HEK293T (cell line): ENCODE data around the gene BCAR1.

Experiments
- CTCF ChIA-PET: fragments of 350-600 bp; formaldehyde crosslinking; extraction: SDS; loops from one replicate; lab custom pipeline; 2021; ENCODE audit warnings: antibody characterized with exemption, inconsistent platforms; lab: Yijun Ruan, JAX
- POLR2A ChIA-PET: fragments of 350-600 bp; formaldehyde crosslinking; extraction: SDS; loops from one replicate; lab custom pipeline; 2020; ENCODE audit warnings: antibody characterized with exemption, inconsistent platforms; lab: Yijun Ruan, JAX
- DNase-seq: peaks from one replicate; pipeline ENCODE4 v3.0.0; 2012; ENCODE audit warnings: mixed read lengths; ENCODE audit errors: extremely low spot score
- ARNT ChIP-seq: fragments of 450-650 bp; IDR thresholded peaks from 2 replicates; pipeline ENCODE4 v1.6.1; 2017; ENCODE audit warnings: mild to moderate bottlenecking
- BHLHE40 ChIP-seq: fragments of 450-650 bp; IDR thresholded peaks from 2 replicates; pipeline ENCODE4 v1.6.1; 2016; ENCODE audit warnings: mild to moderate bottlenecking, moderate library complexity, borderline replicate concordance
- CTBP1 ChIP-seq: fragments of 450-650 bp; IDR thresholded peaks from 2 replicates; pipeline ENCODE4 v1.6.1; 2016; ENCODE audit warnings: borderline replicate concordance
- ELF4 ChIP-seq: fragments of 450-650 bp; IDR thresholded peaks from 2 replicates; pipeline ENCODE4 v1.6.1; 2017; ENCODE audit warnings: antibody characterized with exemption
- FOXA1 ChIP-seq: fragments of 450-650 bp; IDR thresholded peaks from 2 replicates; pipeline ENCODE4 v1.6.1; 2016; ENCODE audit warnings: mild to moderate bottlenecking
- FOXK2 ChIP-seq: fragments of 450-650 bp; IDR thresholded peaks from 2 replicates; pipeline ENCODE4 v1.6.1; 2016; ENCODE audit warnings: mild to moderate bottlenecking
- FOXM1 ChIP-seq: fragments of 450-650 bp; IDR thresholded peaks from 2 replicates; pipeline ENCODE4 v1.6.1; 2017; ENCODE audit warnings: mild to moderate bottlenecking, borderline replicate concordance
- HDGF ChIP-seq: fragments of 450-650 bp; IDR thresholded peaks from 2 replicates; pipeline ENCODE4 v1.6.1; 2017; ENCODE audit warnings: antibody characterized with exemption, borderline replicate concordance
- L3MBTL2 ChIP-seq: fragments of 450-650 bp; conservative IDR thresholded peaks from 2 replicates; pipeline ENCODE4 v1.6.1; 2016; ENCODE audit warnings: mild to moderate bottlenecking
- LEF1 ChIP-seq: fragments of 450-650 bp; IDR thresholded peaks from 2 replicates; pipeline ENCODE4 v1.6.1; 2017; ENCODE audit warnings: mild to moderate bottlenecking, borderline replicate concordance
- NFRKB ChIP-seq: fragments of 450-650 bp; IDR thresholded peaks from 2 replicates; pipeline ENCODE4 v1.6.1; 2016; ENCODE audit warnings: mild to moderate bottlenecking, moderate library complexity
- PKNOX1 ChIP-seq: fragments of 450-650 bp; IDR thresholded peaks from 2 replicates; pipeline ENCODE4 v1.6.1; 2016
- SP1 ChIP-seq: fragments of 450-650 bp; IDR thresholded peaks from 2 replicates; pipeline ENCODE4 v1.6.1; 2017
- SUZ12 ChIP-seq: fragments of 450-650 bp; IDR thresholded peaks from 2 replicates; pipeline ENCODE4 v1.6.1; 2016; ENCODE audit warnings: mild to moderate bottlenecking
- TARDBP ChIP-seq: fragments of 450-650 bp; IDR thresholded peaks from 2 replicates; pipeline ENCODE4 v1.6.1; 2016
- ZNF384 ChIP-seq: fragments of 450-650 bp; IDR thresholded peaks from 2 replicates; pipeline ENCODE4 v1.6.1; 2016

BCAR1 gene

GRCh38 chr16:75238853-75239541 lies 12.4 kb downstream of the BCAR1 start:
- POLR2A ChIA-PET: no interaction called here
- DNase-seq: no peak
- CTCF ChIA-PET: interaction anchor here (1.1 kb wide), 1 partner anchor 146 kb away, joined by 3 read pairs; no protein-coding TSS in a partner anchor
- TF ChIP-seq FOXM1 (no peak), ZNF384 (no peak), L3MBTL2 (no peak), FOXA1 (no peak), PKNOX1 (no peak), FOXK2 (no peak), SUZ12 (no peak), CTBP1 (no peak), NFRKB (no peak), ELF4 (no peak), TARDBP (no peak), SP1 (no peak), BHLHE40 (no peak), ARNT (no peak), HDGF (no peak), LEF1 (no peak)

GRCh38 chr16:75238132-75238852 lies 13.1 kb downstream of the BCAR1 start:
- POLR2A ChIA-PET: no interaction called here
- DNase-seq: no peak
- TF ChIP-seq ELF4 (no peak), CTBP1 (no peak), SP1 (no peak), NFRKB (no peak), HDGF (no peak), SUZ12 (no peak), FOXA1 (no peak), BHLHE40 (no peak), FOXM1 (no peak), LEF1 (no peak), ARNT (no peak), PKNOX1 (no peak), FOXK2 (no peak), L3MBTL2 (no peak), ZNF384 (no peak), TARDBP (no peak)
- CTCF ChIA-PET: interaction anchor here (0.6 to 1.1 kb wide), 2 partner anchors 142 to 147 kb away, joined by 3 to 4 read pairs; no protein-coding TSS in a partner anchor

- DNase-seq: no peak
- CTCF ChIA-PET: interaction anchor here (0.6 kb wide), 1 partner anchor 142 kb away, joined by 4 read pairs; no protein-coding TSS in a partner anchor
- POLR2A ChIA-PET: no interaction called here
- TF ChIP-seq NFRKB (no peak), TARDBP (no peak), ARNT (no peak)
Measured at GRCh38 chr16:75237398-75238131, 13.9 kb downstream of the BCAR1 start.

- CTCF ChIA-PET: no interaction called here
- DNase-seq: no peak
- POLR2A ChIA-PET: no interaction called here
- TF ChIP-seq LEF1 (no peak), TARDBP (no peak), SUZ12 (no peak)
Measured at GRCh38 chr16:75236736-75237397, 14.6 kb downstream of the BCAR1 start.

- no peak for TF ChIP-seq PKNOX1
- no peak for TF ChIP-seq FOXM1
- TF ChIP-seq SP1: no peak
- TF ChIP-seq ZNF384: no peak
- no peak for TF ChIP-seq BHLHE40
- no peak for TF ChIP-seq NFRKB
- TF ChIP-seq ELF4: no peak
- TF ChIP-seq L3MBTL2: no peak
- no peak for TF ChIP-seq LEF1
- TF ChIP-seq SUZ12: no peak
- TF ChIP-seq TARDBP: no peak
- no peak for TF ChIP-seq ARNT
- TF ChIP-seq FOXA1: no peak
- CTCF ChIA-PET: no interaction called here
- POLR2A ChIA-PET: no interaction called here
- no peak for DNase-seq
Measured at GRCh38 chr16:75236232-75236631, 15.2 kb downstream of the BCAR1 start.
